ENCODE data around the gene FLT4. TPM values are rescaled to one million over a fixed set of nuclear protein-coding genes. Genes with fewer than 3 reads are reported as not detected.

Gene FLT4
- total and polyA plus RNA-seq, 2 of the 13 experiments (the other 11 are each of a cell fraction or from before 2014, with no cell fraction given), result not detected

DNA sequence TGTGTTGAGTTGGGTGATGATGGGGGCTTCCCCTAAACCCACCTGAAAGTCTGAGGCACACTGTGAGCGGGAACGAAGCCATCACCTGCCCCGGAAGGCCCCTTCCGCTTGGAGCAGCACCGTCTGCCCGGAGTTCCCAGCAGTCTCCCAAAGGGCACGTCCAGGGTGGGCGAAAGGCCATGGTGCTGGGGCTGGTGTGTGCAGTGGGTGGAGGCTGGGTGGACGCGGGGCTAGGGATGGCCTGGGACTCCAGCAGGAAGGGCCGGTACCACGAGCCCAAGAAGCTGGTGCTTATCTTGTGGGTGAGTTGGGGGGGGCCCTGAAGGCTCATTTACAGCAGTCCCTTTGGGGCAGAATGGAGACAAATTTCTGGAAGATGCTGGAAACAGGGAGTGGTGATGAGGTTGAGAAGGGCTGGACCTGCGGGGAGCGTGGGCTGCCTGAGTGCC lies 4.6 kb downstream of the FLT4 start (continued):
- TF ChIP-seq, protein P1, sequence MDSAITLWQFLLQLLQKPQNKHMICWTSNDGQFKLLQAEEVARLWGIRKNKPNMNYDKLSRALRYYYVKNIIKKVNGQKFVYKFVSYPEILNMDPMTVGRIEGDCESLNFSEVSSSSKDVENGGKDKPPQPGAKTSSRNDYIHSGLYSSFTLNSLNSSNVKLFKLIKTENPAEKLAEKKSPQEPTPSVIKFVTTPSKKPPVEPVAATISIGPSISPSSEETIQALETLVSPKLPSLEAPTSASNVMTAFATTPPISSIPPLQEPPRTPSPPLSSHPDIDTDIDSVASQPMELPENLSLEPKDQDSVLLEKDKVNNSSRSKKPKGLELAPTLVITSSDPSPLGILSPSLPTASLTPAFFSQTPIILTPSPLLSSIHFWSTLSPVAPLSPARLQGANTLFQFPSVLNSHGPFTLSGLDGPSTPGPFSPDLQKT (CRISPR knock-in tag; IDR thresholded peaks at IDR 0.05; ENCODE audit: borderline replicate concordance), result no peak
- TF ChIP-seq ZNF550 (CRISPR knock-in tag; IDR thresholded peaks at IDR 0.05; ENCODE audit: borderline replicate concordance), result no peak
- TF ChIP-seq REPIN1 (CRISPR knock-in tag; IDR thresholded peaks at IDR 0.05; ENCODE audit: borderline replicate concordance, low read depth), result no peak
- no peak for TF ChIP-seq RFX1 (IDR thresholded peaks at IDR 0.05)

DNA sequence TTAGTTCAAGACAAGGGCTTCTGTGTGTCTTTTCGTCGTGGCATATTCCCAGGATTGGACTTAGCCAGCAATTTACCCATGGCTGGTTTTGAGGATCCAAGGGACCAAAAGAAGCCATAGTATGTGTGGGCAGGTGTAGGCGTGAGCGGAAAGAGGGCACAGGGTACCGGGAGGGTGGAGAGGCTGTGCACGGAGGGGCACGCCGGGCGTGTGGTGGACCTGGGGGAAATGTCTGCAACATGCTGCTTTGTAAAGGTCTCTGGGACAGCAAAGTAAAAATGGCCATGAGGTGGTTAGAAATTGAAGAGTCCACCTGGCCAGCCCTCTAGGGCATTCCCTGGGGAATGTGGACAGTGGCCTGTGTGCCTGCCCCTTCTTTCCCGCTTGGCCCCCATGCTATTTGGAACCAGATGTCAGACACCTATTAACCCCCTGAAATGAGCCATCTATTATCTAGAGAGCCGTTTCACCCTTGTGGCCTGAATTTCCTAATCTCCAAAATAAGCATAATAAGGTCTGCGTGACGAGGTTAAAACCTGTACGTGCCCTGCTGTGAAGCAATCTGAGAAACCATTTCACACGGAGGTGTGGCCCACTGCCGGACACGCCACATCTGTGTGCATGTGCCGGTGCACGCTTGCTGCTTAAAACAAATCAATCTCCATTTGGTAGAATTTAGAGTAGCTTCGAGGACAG lies 5.1 kb downstream of the FLT4 start:
- Histone ChIP-seq H3K9ac (ENCODE audit: insufficient read depth, low read depth, low read length) (no peak overlapping the region), H4K20me1 (ENCODE audit: insufficient read depth, low read length) (peaks cover 4% of the 10 kb centered on the region; the same call in 1 of the 2 replicates), H3K79me2 (ENCODE audit: insufficient read depth, low read length) (no peaks in the 10 kb centered on the region), H3K4me1 (ENCODE audit: insufficient read depth, low read length) (no peaks in the 10 kb centered on the region), H3K4me2 (ENCODE audit: low read depth, low read length) (no peak overlapping the region), H3K9me3 (ENCODE audit: low read length) (no peaks in the 10 kb centered on the region), H3K27ac (ENCODE audit: extremely low read length, insufficient read depth, low read length) (no peak overlapping the region), H3K36me3 (replicated peaks in 1 of 2; ENCODE audit: control insufficient read depth in 1 of 2, insufficient read depth in 2 of 2, low read length in 2 of 2) (no peaks in the 10 kb centered on the region), H2AFZ (ENCODE audit: low read length) (no peak overlapping the region), H3K4me3 (replicated peaks in 1 of 3; ENCODE audit: insufficient read depth in 1 of 3, low read depth in 2 of 3, low read length in 3 of 3) (no peak overlapping the region), H3K27me3 (ENCODE audit: control insufficient read depth in 1 of 2, insufficient read depth in 2 of 2, low read length in 2 of 2) (peaks cover 17 to 87% of the 10 kb centered on the region in 2 experiments)
- no peak for ATAC-seq
- TF ChIP-seq, protein P2, sequence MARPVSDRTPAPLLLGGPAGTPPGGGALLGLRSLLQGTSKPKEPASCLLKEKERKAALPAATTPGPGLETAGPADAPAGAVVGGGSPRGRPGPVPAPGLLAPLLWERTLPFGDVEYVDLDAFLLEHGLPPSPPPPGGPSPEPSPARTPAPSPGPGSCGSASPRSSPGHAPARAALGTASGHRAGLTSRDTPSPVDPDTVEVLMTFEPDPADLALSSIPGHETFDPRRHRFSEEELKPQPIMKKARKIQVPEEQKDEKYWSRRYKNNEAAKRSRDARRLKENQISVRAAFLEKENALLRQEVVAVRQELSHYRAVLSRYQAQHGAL (CRISPR knock-in tag; IDR thresholded peaks at IDR 0.05; ENCODE audit: not compliant biosample characterization), result no peak
- no peak for TF ChIP-seq ZC3H4 (CRISPR knock-in tag; IDR thresholded peaks at IDR 0.05; ENCODE audit: borderline replicate concordance)
- TF ChIP-seq ZNF20 (CRISPR knock-in tag; IDR thresholded peaks at IDR 0.05), result no peak
- TF ChIP-seq NFATC3 (CRISPR knock-in tag; IDR thresholded peaks at IDR 0.05), result no peak
- TF ChIP-seq ZNF7 (CRISPR knock-in tag; IDR thresholded peaks at IDR 0.05), result no peak
- no peak for TF ChIP-seq FOXJ3 (CRISPR knock-in tag; IDR thresholded peaks at IDR 0.05; ENCODE audit: borderline replicate concordance)
- TF ChIP-seq, protein P3, sequence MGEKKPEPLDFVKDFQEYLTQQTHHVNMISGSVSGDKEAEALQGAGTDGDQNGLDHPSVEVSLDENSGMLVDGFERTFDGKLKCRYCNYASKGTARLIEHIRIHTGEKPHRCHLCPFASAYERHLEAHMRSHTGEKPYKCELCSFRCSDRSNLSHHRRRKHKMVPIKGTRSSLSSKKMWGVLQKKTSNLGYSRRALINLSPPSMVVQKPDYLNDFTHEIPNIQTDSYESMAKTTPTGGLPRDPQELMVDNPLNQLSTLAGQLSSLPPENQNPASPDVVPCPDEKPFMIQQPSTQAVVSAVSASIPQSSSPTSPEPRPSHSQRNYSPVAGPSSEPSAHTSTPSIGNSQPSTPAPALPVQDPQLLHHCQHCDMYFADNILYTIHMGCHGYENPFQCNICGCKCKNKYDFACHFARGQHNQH (CRISPR knock-in tag; IDR thresholded peaks at IDR 0.05), result no peak
- no peak for TF ChIP-seq ZNF577 (CRISPR knock-in tag; IDR thresholded peaks at IDR 0.05; ENCODE audit: borderline replicate concordance, low read depth)
- TF ChIP-seq ZNF761 (CRISPR knock-in tag; conservative IDR thresholded peaks at IDR 0.05), result no peak
- TF ChIP-seq ZNF557 (CRISPR knock-in tag; IDR thresholded peaks at IDR 0.05), result no peak
- no peak for TF ChIP-seq TARDBP (CRISPR knock-in tag; IDR thresholded peaks at IDR 0.05)
- WGBS (ENCODE audit: low lambda C conversion rate), result 27% methylated on average over 18 of the region's 20 CpGs
- FAIRE-seq, result no peak
- ChIA-PET POLR2A (no interaction called here), CTCF (ENCODE audit: low intra/inter-chr PET ratio, low total read pairs) (no interaction called here)
- in situ Hi-C loops (cut with HindIII; ENCODE audit: extremely low pct_ligation_motif_present, low pct_unique_long_range_greater_than_20kb), result no loop called here
- DNase-seq (ENCODE audit: low spot score), result no peak
- BruUV-seq (replicated peaks), result no TSS peak
- intact Hi-C loops (cut with micrococcal nuclease; ENCODE audit: unreplicated experiment), result no loop called here
